Choroid plexus epithelial cell (primary cell): ENCODE results near the gene KLHL29.

Experiments
- DNase-seq: peaks from one replicate; pipeline ENCODE4 v3.0.0-alpha.2; 2010; ENCODE audit warnings: low read depth
- H3K4me3 ChIP-seq: 2 replicates; pipeline ENCODE4 v1.5.1; 2011; ENCODE audit warnings: low read depth, mild to moderate bottlenecking, control low read depth, low read length, moderate library complexity
- CTCF ChIP-seq: conservative IDR thresholded peaks from 2 replicates; pipeline ENCODE4 v1.5.1; 2011; ENCODE audit warnings: low read depth, mild to moderate bottlenecking, control low read depth, inconsistent platforms, low read length, moderate library complexity

KLHL29 gene

GRCh38 chr2:23420840-23421476 lies 36.0 kb downstream of the KLHL29 start:
- no peak for TF ChIP-seq CTCF
- DNase-seq = no peak
- no peak overlapping the region for H3K4me3 ChIP-seq

- DNase-seq = no peak
- no peak overlapping the region for H3K4me3 ChIP-seq
- TF ChIP-seq CTCF = no peak
Observed at GRCh38 chr2:23422089-23423061, 37.4 kb downstream of the KLHL29 start.

- H3K4me3 ChIP-seq = no peak overlapping the region
- no peak for DNase-seq
- TF ChIP-seq CTCF = no peak
Observed at GRCh38 chr2:23423062-23423872, 38.3 kb downstream of the KLHL29 start.

- TF ChIP-seq CTCF = no peak
- DNase-seq = no peak
- H3K4me3 ChIP-seq = no peak overlapping the region
Observed at GRCh38 chr2:23423873-23424680, 39.1 kb downstream of the KLHL29 start.

- H3K4me3 ChIP-seq = no peak overlapping the region
- no peak for TF ChIP-seq CTCF
- DNase-seq = no peak
Observed at GRCh38 chr2:23425338-23425871, 40.4 kb downstream of the KLHL29 start.

- TF ChIP-seq CTCF = no peak
- no peak overlapping the region for H3K4me3 ChIP-seq
- no peak for DNase-seq
Observed at GRCh38 chr2:23425885-23426262, 40.9 kb downstream of the KLHL29 start.
